Measurements from ENCODE around the gene GREB1. TPM values are rescaled to one million over a fixed set of nuclear protein-coding genes. Genes with fewer than 3 reads are reported as not detected.

GREB1 gene
- total RNA-seq, 1 experiment from 2014 or later: 1.3 TPM

DNA sequence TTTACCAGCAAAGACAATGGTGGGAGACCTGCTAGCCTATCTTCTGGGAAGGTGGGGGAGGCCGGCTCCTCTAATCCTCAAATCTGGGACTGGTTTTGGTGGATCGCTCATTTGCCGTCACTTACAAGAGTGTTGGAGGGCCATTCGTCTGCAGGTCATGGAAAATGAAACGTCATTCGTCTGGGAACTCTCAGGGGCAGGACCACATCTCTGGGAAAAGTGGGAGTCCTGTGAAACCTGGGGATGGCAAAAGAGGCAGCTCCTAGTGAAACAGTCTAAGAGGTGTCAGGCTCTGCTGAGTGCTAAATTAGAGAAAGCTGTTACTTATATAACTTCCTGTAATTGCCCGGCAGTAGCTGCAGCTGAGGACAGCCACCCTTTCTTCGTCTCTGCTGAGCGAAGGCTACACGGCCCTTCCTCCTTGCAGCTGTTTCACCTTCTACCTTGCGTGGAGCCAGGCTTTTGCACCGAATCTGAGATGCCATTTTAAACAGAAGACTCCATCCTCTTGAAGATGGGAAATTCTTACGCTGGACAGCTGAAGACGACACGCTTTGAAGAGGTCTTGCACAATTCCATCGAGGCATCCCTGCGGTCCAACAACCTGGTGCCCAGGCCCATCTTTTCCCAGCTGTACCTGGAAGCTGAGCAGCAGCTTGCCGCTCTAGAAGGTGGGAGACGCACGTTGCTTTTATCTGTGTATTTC is 22.4 kb downstream of the GREB1 start:
- CTCF ChIA-PET: no interaction called here
- POLR2A ChIA-PET (ENCODE audit: low non-redundant PET): no interaction called here
- H3K4me1 ChIP-seq (ENCODE audit: insufficient read depth, low read length, poor library complexity, severe bottlenecking): no peaks in the 10 kb centered on the region
- intact Hi-C loops (cut with micrococcal nuclease; ENCODE audit: unreplicated experiment): no loop called here
- no peak for DNase-seq (ENCODE audit: low spot score)
- no peaks in the 10 kb centered on the region for H3K9me3 ChIP-seq (ENCODE audit: low read depth, low read length, poor library complexity, severe bottlenecking)
- no peaks in the 10 kb centered on the region for H3K36me3 ChIP-seq (ENCODE audit: insufficient read depth, low read length, poor library complexity, severe bottlenecking)
- no peak for TF ChIP-seq EZH2 (IDR thresholded peaks at IDR 0.05; ENCODE audit: borderline replicate concordance, low read depth, low read length, poor library complexity, severe bottlenecking)
- TF ChIP-seq, protein P1, sequence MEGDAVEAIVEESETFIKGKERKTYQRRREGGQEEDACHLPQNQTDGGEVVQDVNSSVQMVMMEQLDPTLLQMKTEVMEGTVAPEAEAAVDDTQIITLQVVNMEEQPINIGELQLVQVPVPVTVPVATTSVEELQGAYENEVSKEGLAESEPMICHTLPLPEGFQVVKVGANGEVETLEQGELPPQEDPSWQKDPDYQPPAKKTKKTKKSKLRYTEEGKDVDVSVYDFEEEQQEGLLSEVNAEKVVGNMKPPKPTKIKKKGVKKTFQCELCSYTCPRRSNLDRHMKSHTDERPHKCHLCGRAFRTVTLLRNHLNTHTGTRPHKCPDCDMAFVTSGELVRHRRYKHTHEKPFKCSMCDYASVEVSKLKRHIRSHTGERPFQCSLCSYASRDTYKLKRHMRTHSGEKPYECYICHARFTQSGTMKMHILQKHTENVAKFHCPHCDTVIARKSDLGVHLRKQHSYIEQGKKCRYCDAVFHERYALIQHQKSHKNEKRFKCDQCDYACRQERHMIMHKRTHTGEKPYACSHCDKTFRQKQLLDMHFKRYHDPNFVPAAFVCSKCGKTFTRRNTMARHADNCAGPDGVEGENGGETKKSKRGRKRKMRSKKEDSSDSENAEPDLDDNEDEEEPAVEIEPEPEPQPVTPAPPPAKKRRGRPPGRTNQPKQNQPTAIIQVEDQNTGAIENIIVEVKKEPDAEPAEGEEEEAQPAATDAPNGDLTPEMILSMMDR (conservative IDR thresholded peaks at IDR 0.05; ENCODE audit: low read depth, low read length): no peak
- H3K27me3 ChIP-seq (replicated peaks; ENCODE audit: insufficient read depth, low read depth, low read length, poor library complexity): peaks cover 22% of the 10 kb centered on the region
- H3K4me3 ChIP-seq (ENCODE audit: low read depth, low read length, poor library complexity, severe bottlenecking): no peak overlapping the region
- H3K27ac ChIP-seq (ENCODE audit: low read depth, low read length, poor library complexity, severe bottlenecking): no peak overlapping the region
- no TSS peak for BruUV-seq (replicated peaks)

DNA sequence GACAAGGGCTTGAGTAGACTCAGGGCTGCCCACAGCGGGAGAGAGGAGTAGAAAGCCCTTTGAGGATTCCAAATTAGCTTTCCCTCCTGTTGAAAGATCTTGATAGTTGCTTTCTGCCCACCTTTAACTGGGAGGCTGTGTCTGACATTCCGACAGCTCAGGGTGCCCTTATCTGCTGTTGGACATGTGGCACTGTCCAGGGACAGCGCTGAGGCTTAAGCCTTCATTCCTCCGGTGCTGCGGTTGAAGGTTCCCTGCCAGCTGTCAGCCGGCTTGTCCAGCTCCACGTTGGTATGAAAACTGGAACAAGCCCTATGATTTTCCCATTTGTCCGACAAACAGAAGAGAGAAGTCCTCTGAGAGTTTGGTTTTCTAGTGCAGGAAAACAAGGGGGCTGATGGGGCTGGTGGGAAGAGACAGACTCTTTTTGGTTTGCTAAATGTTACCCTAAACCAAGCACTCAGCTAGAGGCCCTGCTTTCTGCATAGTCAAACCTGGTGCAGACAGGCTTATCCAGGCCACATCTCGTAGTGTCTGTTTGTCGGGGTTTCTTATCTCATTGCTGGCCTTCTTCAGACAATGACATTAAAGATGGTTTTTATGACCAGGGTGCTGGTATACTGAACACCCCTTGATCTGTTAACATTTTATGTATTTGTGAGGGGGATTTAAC is 24.5 kb downstream of the GREB1 start:
- Histone ChIP-seq H3K4me1 (ENCODE audit: insufficient read depth, low read length, poor library complexity, severe bottlenecking) (no peaks in the 10 kb centered on the region), H3K36me3 (ENCODE audit: insufficient read depth, low read length, poor library complexity, severe bottlenecking) (no peaks in the 10 kb centered on the region), H3K27ac (ENCODE audit: low read depth, low read length, poor library complexity, severe bottlenecking) (no peak overlapping the region), H3K9me3 (ENCODE audit: low read depth, low read length, poor library complexity, severe bottlenecking) (no peaks in the 10 kb centered on the region), H3K27me3 (replicated peaks; ENCODE audit: insufficient read depth, low read depth, low read length, poor library complexity) (peaks cover 22% of the 10 kb centered on the region), H3K4me3 (ENCODE audit: low read depth, low read length, poor library complexity, severe bottlenecking) (no peak overlapping the region)
- POLR2A ChIA-PET (ENCODE audit: low non-redundant PET): no interaction called here
- TF ChIP-seq, protein P1 (conservative IDR thresholded peaks at IDR 0.05; ENCODE audit: low read depth, low read length): no peak
- TF ChIP-seq EZH2 (IDR thresholded peaks at IDR 0.05; ENCODE audit: borderline replicate concordance, low read depth, low read length, poor library complexity, severe bottlenecking): no peak
- intact Hi-C loops (cut with micrococcal nuclease; ENCODE audit: unreplicated experiment): no loop called here
- DNase-seq (ENCODE audit: low spot score): no peak
- BruUV-seq (replicated peaks): no TSS peak
- CTCF ChIA-PET: interaction anchor here (1.2 kb wide), 1 partner anchor 23 kb away, joined by 4 read pairs; no protein-coding TSS in a partner anchor

DNA sequence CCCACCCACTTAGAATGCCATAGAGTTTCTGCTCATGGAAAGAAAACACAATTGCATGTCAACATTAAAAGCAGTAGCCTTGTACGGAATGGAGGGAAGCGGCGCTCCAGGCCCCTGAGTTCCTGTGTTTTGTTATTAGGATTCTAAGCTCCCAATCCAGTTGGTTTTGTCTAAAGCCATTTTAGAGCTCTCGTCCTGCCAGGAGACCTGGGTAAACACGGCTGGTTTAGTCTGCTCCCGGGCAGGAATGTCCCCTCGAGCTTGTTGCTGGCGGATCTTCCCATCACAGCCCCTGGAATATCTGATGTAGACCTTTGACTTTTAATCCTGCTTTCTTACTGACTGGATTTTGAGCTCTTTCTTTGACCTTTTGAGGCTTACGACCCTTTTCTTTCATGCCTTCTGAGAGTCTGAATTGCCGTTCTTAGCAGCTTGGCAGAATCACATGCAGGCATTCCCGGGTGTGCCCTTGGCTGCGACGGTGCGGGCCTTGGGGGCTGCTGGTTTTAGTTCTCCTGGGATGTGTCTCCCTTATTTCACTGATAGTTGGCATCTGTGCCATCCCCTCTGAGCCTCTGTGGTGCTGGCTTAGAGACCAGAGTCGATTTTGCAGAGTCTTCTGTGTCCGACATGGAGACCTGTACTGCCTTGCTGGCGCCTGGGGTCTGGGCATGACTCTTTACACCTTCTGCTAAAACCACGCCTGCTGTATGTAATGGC is 25.4 kb downstream of the GREB1 start:
- TF ChIP-seq, protein P1 (conservative IDR thresholded peaks at IDR 0.05; ENCODE audit: low read depth, low read length): no peak
- intact Hi-C loops (cut with micrococcal nuclease; ENCODE audit: unreplicated experiment): no loop called here
- POLR2A ChIA-PET (ENCODE audit: low non-redundant PET): no interaction called here
- Histone ChIP-seq H3K4me1 (ENCODE audit: insufficient read depth, low read length, poor library complexity, severe bottlenecking) (no peaks in the 10 kb centered on the region), H3K4me3 (ENCODE audit: low read depth, low read length, poor library complexity, severe bottlenecking) (no peak overlapping the region), H3K9me3 (ENCODE audit: low read depth, low read length, poor library complexity, severe bottlenecking) (no peaks in the 10 kb centered on the region), H3K36me3 (ENCODE audit: insufficient read depth, low read length, poor library complexity, severe bottlenecking) (no peaks in the 10 kb centered on the region), H3K27ac (ENCODE audit: low read depth, low read length, poor library complexity, severe bottlenecking) (no peak overlapping the region), H3K27me3 (replicated peaks; ENCODE audit: insufficient read depth, low read depth, low read length, poor library complexity) (peaks cover 22% of the 10 kb centered on the region)
- DNase-seq (ENCODE audit: low spot score): no peak
- no TSS peak for BruUV-seq (replicated peaks)
- CTCF ChIA-PET: no interaction called here
